Upper lobe of right lung (tissue), 1 donor: ENCODE data around the gene MICALL2. TPM values are rescaled to one million over a fixed set of nuclear protein-coding genes. Genes with fewer than 3 reads are reported as not detected.

Source experiments
- ATAC-seq: fragments of 200-7000 bp; cut with Tn5 transposase; one replicate; pipeline ENCODE4 v1.9.1; 2020; ENCODE audit warnings: mild to moderate bottlenecking, moderate library complexity
- DNase-seq: peaks from one replicate; pipeline ENCODE4 v3.0.0-alpha.2; 2020
- H3K27ac ChIP-seq: fragments of 200-600 bp; one replicate; pipeline ENCODE4 v1.8.0; 2022
- H3K27me3 ChIP-seq: fragments of 200-600 bp; one replicate; pipeline ENCODE4 v1.8.0; 2022; ENCODE audit warnings: mild to moderate bottlenecking
- H3K36me3 ChIP-seq: fragments of 200-600 bp; one replicate; pipeline ENCODE4 v1.8.0; 2022
- H3K4me1 ChIP-seq: fragments of 200-600 bp; one replicate; pipeline ENCODE4 v1.8.0; 2022
- H3K4me3 ChIP-seq: fragments of 200-600 bp; one replicate; pipeline ENCODE4 v1.8.0; 2022; ENCODE audit warnings: mild to moderate bottlenecking
- H3K9me3 ChIP-seq: fragments of 200-600 bp; one replicate; pipeline ENCODE4 v1.8.0; 2022
- CTCF ChIP-seq: fragments of 200-600 bp; IDR thresholded peaks from one replicate; pipeline ENCODE4 v1.8.0; 2022; ENCODE audit warnings: antibody characterized with exemption
- intact Hi-C: fragments of 100-400 bp; cut with DNase I; formaldehyde crosslinking; loops from one replicate; pipeline ENCODE4 v1.11.0; 2022
- total RNA-seq: library from RNA; stranded (reverse); fragmentation: NEBNext Ultra II Directional; extraction: Animal tissue kit (Norgen Biotek cat#: 25700); gene quantifications from one replicate; pipeline ENCODE4 v1.2.1, GENCODE V29; 2021
- donor health status: DM: no; HTN: yes; CAD: no; lungs with severe emphysema.

Gene MICALL2
- total RNA-seq, 1 donor from 2014 or later = 37.6 TPM

- Histone ChIP-seq H3K4me3 (no peak overlapping the region), H3K27me3 (peaks cover 3% of the 10 kb centered on the region), H3K4me1 (peaks cover 5% of the 10 kb centered on the region), H3K27ac (no peak overlapping the region), H3K36me3 (no peaks in the 10 kb centered on the region), H3K9me3 (no peaks in the 10 kb centered on the region)
- intact Hi-C loops = no loop called here
- no peak for DNase-seq
- no peak for TF ChIP-seq CTCF
- no peak for ATAC-seq
Measured at GRCh38 chr7:1415389-1415990, 43.8 kb downstream of the MICALL2 start.

DNA sequence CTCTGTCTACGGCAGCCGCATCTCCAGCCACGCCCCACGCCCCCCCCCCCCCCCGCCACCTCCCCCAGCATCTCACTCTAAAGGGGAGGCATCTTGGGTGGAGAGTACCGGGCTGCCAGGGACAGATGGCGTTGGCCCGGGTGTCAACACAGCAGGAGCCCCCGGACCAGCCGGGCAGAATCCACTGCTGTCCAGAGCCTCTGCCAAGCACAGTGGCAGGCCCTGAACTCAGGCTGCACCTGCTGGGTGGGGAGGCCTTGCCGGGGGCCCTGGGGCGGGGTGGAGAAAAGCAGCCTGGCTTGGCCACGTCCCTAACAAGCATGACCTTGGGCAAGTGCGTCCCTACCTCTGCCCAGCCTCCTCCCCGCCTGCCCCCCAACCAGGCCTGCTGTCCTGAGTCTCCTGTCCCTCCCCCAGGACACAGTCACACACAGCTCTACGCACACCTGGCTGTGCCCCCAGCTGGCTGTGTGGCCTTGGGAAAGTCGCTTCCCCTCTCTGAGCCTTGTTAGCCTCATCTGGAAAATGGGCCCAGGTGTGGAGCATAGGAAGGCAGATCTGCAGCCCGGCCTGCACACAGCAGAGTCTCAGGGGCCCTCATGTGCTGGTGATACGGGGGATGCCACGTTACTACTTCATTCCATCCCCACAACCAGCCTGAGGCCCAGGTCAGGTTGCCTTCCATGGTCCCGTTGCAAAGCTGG, 45.2 kb downstream of the MICALL2 start:
- H3K4me1 ChIP-seq = peaks cover 5% of the 10 kb centered on the region
- no peaks in the 10 kb centered on the region for H3K36me3 ChIP-seq
- H3K27ac ChIP-seq = no peak overlapping the region
- H3K27me3 ChIP-seq = peaks cover 9% of the 10 kb centered on the region
- no peak for ATAC-seq
- no peak for DNase-seq
- no peaks in the 10 kb centered on the region for H3K9me3 ChIP-seq
- intact Hi-C loops = no loop called here
- TF ChIP-seq CTCF = no peak
- no peak overlapping the region for H3K4me3 ChIP-seq

DNA sequence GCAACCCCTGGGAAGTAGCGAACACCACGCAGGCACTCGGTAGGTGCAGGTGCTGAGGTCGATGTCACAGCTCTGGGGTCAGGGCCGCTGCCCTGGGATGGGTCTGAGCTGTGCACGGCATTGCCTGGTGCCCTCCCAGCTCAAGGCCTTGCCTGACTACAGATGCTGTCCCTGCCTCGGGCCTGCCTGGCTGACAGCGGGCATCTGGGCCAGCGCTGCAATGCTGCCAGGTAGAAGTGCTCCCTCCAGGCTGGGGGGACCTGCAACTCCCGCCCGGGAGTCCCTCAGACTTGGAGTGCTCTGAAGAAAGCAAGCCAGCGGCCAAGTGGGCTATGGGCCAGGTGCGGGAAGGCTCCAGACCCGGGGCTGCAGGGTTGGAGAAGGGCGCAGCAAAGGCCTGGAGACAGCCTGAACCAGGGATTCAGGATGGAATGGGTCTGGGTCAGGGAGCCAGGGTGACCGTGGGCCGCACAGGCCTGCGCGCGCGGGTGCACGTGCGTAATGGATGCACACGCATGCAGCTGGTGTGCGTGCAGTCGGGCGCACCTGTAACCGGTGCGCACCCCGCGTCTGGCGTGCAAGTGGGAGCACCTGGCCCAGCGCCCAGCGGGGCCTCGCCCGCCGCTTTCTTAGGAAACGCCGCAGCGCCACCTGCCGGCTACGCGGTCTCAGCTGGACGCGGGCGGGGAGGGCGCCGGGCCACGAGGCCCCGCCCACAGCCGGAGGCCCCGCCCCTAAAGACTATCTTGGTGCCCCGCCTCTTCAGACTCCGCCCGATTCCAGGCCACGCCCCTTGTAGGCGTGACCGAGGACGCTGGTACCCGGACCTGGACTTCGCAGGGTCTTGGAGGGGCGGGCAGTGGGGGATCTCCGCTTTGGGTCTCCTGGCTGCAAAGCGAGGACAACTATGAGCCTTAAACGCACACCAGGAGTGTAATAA, 46.7 kb downstream of the MICALL2 start:
- peak; percentile 71 for TF ChIP-seq CTCF
- intact Hi-C loops = no loop called here
- Histone ChIP-seq H3K4me3 (peak overlapping the region; percentile 19), H3K27ac (no peak overlapping the region), H3K36me3 (no peaks in the 10 kb centered on the region), H3K27me3 (peaks cover 24% of the 10 kb centered on the region), H3K9me3 (no peaks in the 10 kb centered on the region), H3K4me1 (peaks cover 5% of the 10 kb centered on the region)
- ATAC-seq = peak; percentile 96
- DNase-seq = peak; percentile 93

DNA sequence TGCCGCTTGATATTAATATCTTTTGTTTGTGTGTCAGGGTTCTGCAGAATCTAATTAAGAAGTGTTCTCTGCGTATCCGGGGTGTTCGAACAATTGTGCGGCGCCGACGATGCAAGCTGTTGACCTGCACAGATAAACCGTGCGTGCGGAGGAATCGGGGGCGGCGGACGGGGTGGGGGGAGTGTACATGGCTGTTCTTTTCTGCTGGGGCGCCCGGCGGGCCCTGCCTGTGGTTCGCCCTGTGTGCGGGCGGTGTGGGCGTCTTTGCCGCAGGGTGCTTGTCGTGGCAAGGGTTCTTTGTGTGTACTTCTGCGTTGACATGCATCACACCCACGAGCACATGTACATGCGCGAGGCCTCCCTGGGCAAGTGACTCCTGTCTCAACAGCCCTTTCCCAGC, 47.9 kb downstream of the MICALL2 start:
- Histone ChIP-seq H3K36me3 (no peaks in the 10 kb centered on the region), H3K27ac (no peak overlapping the region), H3K27me3 (peaks cover 36% of the 10 kb centered on the region), H3K4me3 (no peak overlapping the region), H3K9me3 (no peaks in the 10 kb centered on the region), H3K4me1 (peaks cover 5% of the 10 kb centered on the region)
- intact Hi-C loops = no loop called here
- DNase-seq = no peak
- no peak for ATAC-seq
- no peak for TF ChIP-seq CTCF

- intact Hi-C loops = no loop called here
Measured at GRCh38 chr7:1410992-1411391, 48.3 kb downstream of the MICALL2 start.

More at GRCh38 chr7:1410992-1411391, 48.3 kb downstream of the MICALL2 start:
- Histone ChIP-seq H3K4me1 (peaks cover 5% of the 10 kb centered on the region), H3K27me3 (peaks cover 40% of the 10 kb centered on the region), H3K27ac (no peak overlapping the region), H3K9me3 (no peaks in the 10 kb centered on the region), H3K4me3 (no peak overlapping the region), H3K36me3 (no peaks in the 10 kb centered on the region)
- TF ChIP-seq CTCF = no peak
- DNase-seq (no peak), ATAC-seq (no peak)
